T-cell (primary cell): ENCODE results near the gene PCDH12. TPM values are rescaled to one million over a fixed set of nuclear protein-coding genes. Genes with fewer than 3 reads are reported as not detected.
A peak's percentile ranks its signal among the peaks of the same experiment; 100 is the strongest.

Experiments used
- ATAC-seq, 4 experiments: fragments of 200-7000 bp in 3 of 4; fragments of 150-1000 bp in 1 of 4; cut with Tn5 transposase; replicated peaks in 1 of 4; 1 replicate in 3 of 4; 2 replicates in 1 of 4; pipeline ENCODE4 v1.10.0; 2021; ENCODE audit warnings: moderate library complexity in 3 of 4, mild to moderate bottlenecking in 2 of 4, moderate number of reproducible peaks in 1 of 4
- CTCF ChIA-PET, 2 donors: fragments of 300-600 bp; sonication (Branson Sonifier 250); formaldehyde crosslinking; loops; one replicate each; lab custom pipeline; 2022; ENCODE audit warnings: antibody characterized with exemption in 2 of 2; lab: Charles Lee
- POLR2A ChIA-PET, 2 donors: fragments of 300-600 bp; sonication (Branson Sonifier 250); formaldehyde crosslinking; loops; one replicate each; lab custom pipeline; 2022; ENCODE audit warnings: antibody characterized with exemption in 2 of 2; lab: Charles Lee
- DNase-seq, 35 experiments: peaks; one replicate each; pipeline versions ENCODE4 v3.0.0 to v3.0.0-alpha.2; 2013 to 2023
- H3K27ac ChIP-seq: one replicate; pipeline ENCODE4 v1.5.1; 2013; ENCODE audit warnings: low read length
- H3K27me3 ChIP-seq, 2 experiments: replicated peaks in 1 of 2; 1 replicate in 1 of 2; 2 replicates in 1 of 2; pipeline versions ENCODE4 v1.6.1 to v1.7.0; 2013; ENCODE audit warnings: low read length in 1 of 2, mixed read lengths in 1 of 2; ENCODE audit not compliant: control insufficient read depth in 2 of 2, insufficient read depth in 2 of 2; ENCODE audit errors: extremely low read depth in 1 of 2
- H3K36me3 ChIP-seq, 2 donors: 1 replicate in 1 of 2; 2 replicates in 1 of 2; pipeline versions ENCODE4 v1.6.1 to v1.7.0; 2013; ENCODE audit warnings: low read length in 1 of 2; ENCODE audit not compliant: control insufficient read depth in 2 of 2, insufficient read depth in 1 of 2; ENCODE audit errors: extremely low read depth in 1 of 2
- H3K4me1 ChIP-seq, 2 experiments: 1 replicate in 1 of 2; 2 replicates in 1 of 2; pipeline versions ENCODE4 v1.6.1 to v1.7.0; 2013; ENCODE audit warnings: low read length in 2 of 2, mixed read lengths in 1 of 2; ENCODE audit not compliant: insufficient read depth in 2 of 2, control insufficient read depth in 1 of 2; ENCODE audit errors: extremely low read depth in 1 of 2
- H3K4me3 ChIP-seq, 2 donors: 1 replicate in 1 of 2; 2 replicates in 1 of 2; pipeline versions ENCODE4 v1.5.1 to v1.7.0; 2013; ENCODE audit warnings: mild to moderate bottlenecking in 2 of 2, low read length in 1 of 2, moderate library complexity in 1 of 2; ENCODE audit not compliant: control insufficient read depth in 1 of 2; ENCODE audit errors: extremely low read depth in 1 of 2
- H3K9me3 ChIP-seq: 2 replicates; pipeline ENCODE4 v1.7.0; 2013
- H3K27ac Mint-ChIP-seq, 2 donors: one replicate each; pipeline ENCODE4 v1.8.0; 2020 to 2021; ENCODE audit warnings: mild to moderate bottlenecking in 2 of 2, mixed read lengths in 2 of 2
- H3K27me3 Mint-ChIP-seq, 2 donors: one replicate each; pipeline ENCODE4 v1.8.0; 2021 to 2022; ENCODE audit warnings: mixed read lengths in 2 of 2
- H3K36me3 Mint-ChIP-seq: one replicate; pipeline ENCODE4 v1.8.0; 2021; ENCODE audit warnings: mixed read lengths
- H3K4me1 Mint-ChIP-seq, 3 donors: one replicate each; pipeline ENCODE4 v1.8.0; 2020 to 2022; ENCODE audit warnings: mixed read lengths in 3 of 3, mild to moderate bottlenecking in 1 of 3
- H3K4me3 Mint-ChIP-seq, 3 donors: one replicate each; pipeline ENCODE4 v1.8.0; 2020 to 2022; ENCODE audit warnings: mild to moderate bottlenecking in 3 of 3, mixed read lengths in 3 of 3, moderate library complexity in 3 of 3
- H3K9me3 Mint-ChIP-seq, 3 donors: one replicate each; pipeline ENCODE4 v1.8.0; 2020 to 2022; ENCODE audit warnings: mixed read lengths in 3 of 3
- WGBS: methylation state at CpG from one replicate; pipeline ENCODE4 v1.1.5; 2013; ENCODE audit warnings: missing lambda C conversion rate; ENCODE audit not compliant: insufficient coverage; 5-methylcytosine and 5-hydroxymethylcytosine counted together
- total RNA-seq, 35 experiments: library from RNA in 6 of 35; stranded (reverse) in 6 of 35; fragments of 120-200 nt in 1 of 35; gene quantifications; one replicate each; pipeline versions ENCODE4 v1.2.1 to v1.2.4 and lab custom pipeline; 2013 to 2026

The PCDH12 gene
- total RNA-seq, 5 donors from 2014 or later (not counting 1 experiment from before 2014, with no cell fraction given) = 0.07 to 0.09 TPM; not detected in 3

- H3K36me3 Mint-ChIP-seq = peaks cover 44% of the 10 kb centered on the region
- Histone ChIP-seq H3K27ac (no peak overlapping the region), H3K4me1 (no peaks in the 10 kb centered on the region), H3K27me3 (no peaks in the 10 kb centered on the region), H3K4me3 (no peak overlapping the region), H3K36me3 (peaks cover 3 to 47% of the 10 kb centered on the region in 2 donors), H3K9me3 (no peaks in the 10 kb centered on the region)
- ChIA-PET CTCF (interaction anchor here (0.9 to 3.6 kb wide), 4 partner anchors 11 to 157 kb away, joined by 3 to 10 read pairs (median 3); partner anchors contain the start of gene RNF14 (in 1 of the 2)), POLR2A (no interaction called here)
- no peaks in the 10 kb centered on the region for H3K4me1 Mint-ChIP-seq
- DNase-seq (no peak), ATAC-seq (no peak)
- H3K27ac Mint-ChIP-seq = peak overlapping the region in 1 of 2 donors; percentile 37
- no peak overlapping the region for H3K4me3 Mint-ChIP-seq
- no peaks in the 10 kb centered on the region for H3K27me3 Mint-ChIP-seq
- H3K9me3 Mint-ChIP-seq = no peaks in the 10 kb centered on the region
Observed at GRCh38 chr5:141986072-141986471, 28.1 kb upstream of the PCDH12 start.

- Mint-ChIP-seq H3K27ac (no peak overlapping the region), H3K36me3 (peaks cover 55% of the 10 kb centered on the region), H3K4me3 (no peak overlapping the region), H3K27me3 (no peaks in the 10 kb centered on the region), H3K4me1 (peaks cover 0 to 2% (median 0%) of the 10 kb centered on the region in 3 donors), H3K9me3 (no peaks in the 10 kb centered on the region)
- Histone ChIP-seq H3K36me3 (peaks cover 3 to 78% of the 10 kb centered on the region in 2 donors), H3K9me3 (no peaks in the 10 kb centered on the region), H3K27me3 (no peaks in the 10 kb centered on the region), H3K4me3 (no peak overlapping the region), H3K4me1 (no peaks in the 10 kb centered on the region), H3K27ac (no peak overlapping the region)
- DNase-seq = no peak
- no peak for ATAC-seq
- no CpG with 5 or more reads among the region's 2 CpGs for WGBS
- POLR2A ChIA-PET = no interaction called here
- CTCF ChIA-PET = no interaction called here
Observed at GRCh38 chr5:141982626-141983025, 24.6 kb upstream of the PCDH12 start.

DNA sequence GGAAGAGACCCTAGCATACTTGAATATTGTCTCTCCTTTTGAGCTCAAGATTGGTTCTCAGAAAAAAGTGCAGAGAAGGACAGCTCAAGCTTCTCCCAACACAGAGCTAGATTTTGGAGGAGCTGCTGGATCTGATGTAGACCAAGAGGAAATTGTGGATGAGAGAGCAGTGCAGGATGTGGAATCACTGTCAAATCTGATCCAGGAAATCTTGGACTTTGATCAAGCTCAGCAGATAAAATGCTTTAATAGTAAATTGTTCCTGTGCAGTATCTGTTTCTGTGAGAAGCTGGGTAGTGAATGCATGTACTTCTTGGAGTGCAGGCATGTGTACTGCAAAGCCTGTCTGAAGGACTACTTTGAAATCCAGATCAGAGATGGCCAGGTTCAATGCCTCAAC, 20.4 kb upstream of the PCDH12 start:
- Mint-ChIP-seq H3K9me3 (no peaks in the 10 kb centered on the region), H3K4me1 (peaks cover 17 to 23% (median 22%) of the 10 kb centered on the region in 3 donors), H3K4me3 (no peak overlapping the region), H3K27ac (no peak overlapping the region), H3K27me3 (no peaks in the 10 kb centered on the region), H3K36me3 (peaks cover 53% of the 10 kb centered on the region)
- DNase-seq = no peak
- no peaks in the 10 kb centered on the region for H3K9me3 ChIP-seq
- H3K27ac ChIP-seq = no peak overlapping the region
- peaks cover 0 to 66% of the 10 kb centered on the region in 2 donors for H3K36me3 ChIP-seq
- no peaks in the 10 kb centered on the region for H3K4me1 ChIP-seq
- ChIA-PET CTCF (interaction anchor here (0.6 to 2.3 kb wide), 7 partner anchors 9 to 712 kb away, joined by 3 to 10 read pairs (median 5); partner anchors contain the start of gene RNF14 (in 1 of the 2)), POLR2A (no interaction called here)
- no peak for ATAC-seq
- no peaks in the 10 kb centered on the region for H3K27me3 ChIP-seq
- no peak overlapping the region for H3K4me3 ChIP-seq

- no peaks in the 10 kb centered on the region for H3K9me3 Mint-ChIP-seq
- DNase-seq (no peak), ATAC-seq (no peak)
- no peak overlapping the region for H3K4me3 Mint-ChIP-seq
- ChIA-PET CTCF (interaction anchor here (0.6 to 2.3 kb wide), 11 partner anchors 14 to 339 kb away, joined by 3 to 11 read pairs (median 4); no protein-coding TSS in a partner anchor), POLR2A (interaction anchor here (0.6 kb wide), 4 partner anchors 52 to 802 kb away, joined by 3 to 6 read pairs (median 3); partner anchors contain the start of gene DELE1 (in 1 of the 2))
- Histone ChIP-seq H3K4me1 (peaks cover 0 to 2% of the 10 kb centered on the region in 2 experiments), H3K36me3 (peaks cover 0 to 58% of the 10 kb centered on the region in 2 donors), H3K27me3 (no peaks in the 10 kb centered on the region), H3K4me3 (no peak overlapping the region), H3K9me3 (no peaks in the 10 kb centered on the region), H3K27ac (no peak overlapping the region)
- H3K27me3 Mint-ChIP-seq = no peaks in the 10 kb centered on the region
- H3K27ac Mint-ChIP-seq = no peak overlapping the region
- H3K4me1 Mint-ChIP-seq = peaks cover 18 to 34% (median 26%) of the 10 kb centered on the region in 3 donors
- H3K36me3 Mint-ChIP-seq = peaks cover 44% of the 10 kb centered on the region
- 100% methylated on average over 5 of the region's 6 CpGs for WGBS
Observed at GRCh38 chr5:141976176-141976575, 18.2 kb upstream of the PCDH12 start.

- Histone ChIP-seq H3K36me3 (peaks cover 0 to 39% of the 10 kb centered on the region in 2 donors), H3K9me3 (no peaks in the 10 kb centered on the region), H3K4me3 (no peak overlapping the region), H3K4me1 (peaks cover 14 to 15% of the 10 kb centered on the region in 2 experiments), H3K27me3 (no peaks in the 10 kb centered on the region), H3K27ac (no peak overlapping the region)
- Mint-ChIP-seq H3K27ac (peak overlapping the region; percentile 54 to 74), H3K27me3 (no peaks in the 10 kb centered on the region), H3K9me3 (no peaks in the 10 kb centered on the region), H3K4me3 (peak overlapping the region in 1 of 3 donors; percentile 39), H3K36me3 (peaks cover 31% of the 10 kb centered on the region), H3K4me1 (peaks cover 34 to 52% (median 42%) of the 10 kb centered on the region in 3 donors)
- WGBS = no CpG with 5 or more reads among the region's 1 CpG
- ChIA-PET POLR2A (no interaction called here), CTCF (interaction anchor here (0.9 to 1.4 kb wide), 2 partner anchors 13 to 16 kb away, joined by 4 to 5 read pairs; no protein-coding TSS in a partner anchor)
- DNase-seq = no peak
- ATAC-seq = no peak
Observed at GRCh38 chr5:141973871-141974595, 16.0 kb upstream of the PCDH12 start.
